ENCODE measurements around the gene HPS5. TPM values are rescaled to one million over a fixed set of nuclear protein-coding genes. Genes with fewer than 3 reads are reported as not detected.
A peak's percentile ranks its signal among the peaks of the same experiment; 100 is the strongest.

The HPS5 gene
- total and polyA plus RNA-seq, 2 of the 13 experiments (the other 11 are each of a cell fraction or from before 2014, with no cell fraction given): 6.6 to 25.5 TPM

DNA sequence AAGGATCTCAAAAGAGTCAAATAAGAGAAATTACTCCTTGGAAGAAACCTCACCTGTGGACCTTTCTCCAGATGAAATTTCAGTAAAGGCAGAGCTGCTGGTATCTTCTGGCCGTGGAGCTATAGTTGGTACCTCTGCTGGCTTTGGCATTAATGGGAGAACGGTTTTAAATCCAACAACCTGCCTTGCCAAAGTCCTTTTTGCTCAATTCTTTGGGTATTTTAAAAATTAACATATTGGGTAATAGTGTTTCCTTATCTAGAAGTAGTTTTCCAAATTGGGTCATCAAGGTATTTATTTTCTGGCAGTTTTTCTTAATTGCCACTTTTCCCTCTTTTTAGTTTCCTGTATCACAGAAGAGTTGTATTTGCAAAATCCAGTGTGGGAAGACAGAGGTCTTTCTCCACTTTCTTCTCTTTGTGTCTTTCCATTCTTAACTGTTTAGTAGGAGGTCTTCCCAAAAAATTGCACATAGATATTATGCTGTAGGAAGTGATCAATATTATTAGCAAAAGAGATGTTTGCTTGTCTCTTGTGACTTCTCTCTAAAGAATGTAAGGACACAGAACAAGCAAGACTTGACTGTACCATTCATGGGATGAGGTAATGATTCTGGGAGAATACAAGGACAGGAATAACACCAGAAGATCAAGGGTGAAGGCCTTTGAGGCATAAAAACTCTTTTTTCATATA, 85.1 kb downstream of the HPS5 start, which contains the start of gene SAA4 (continued):
- no peak for TF ChIP-seq ZNF773 (CRISPR knock-in tag; IDR thresholded peaks at IDR 0.05; ENCODE audit: borderline replicate concordance)
- TF ChIP-seq SALL1 (CRISPR knock-in tag; IDR thresholded peaks at IDR 0.05): peak; percentile 20; the same call in 1 of the 2 replicates
- TF ChIP-seq, protein P1, sequence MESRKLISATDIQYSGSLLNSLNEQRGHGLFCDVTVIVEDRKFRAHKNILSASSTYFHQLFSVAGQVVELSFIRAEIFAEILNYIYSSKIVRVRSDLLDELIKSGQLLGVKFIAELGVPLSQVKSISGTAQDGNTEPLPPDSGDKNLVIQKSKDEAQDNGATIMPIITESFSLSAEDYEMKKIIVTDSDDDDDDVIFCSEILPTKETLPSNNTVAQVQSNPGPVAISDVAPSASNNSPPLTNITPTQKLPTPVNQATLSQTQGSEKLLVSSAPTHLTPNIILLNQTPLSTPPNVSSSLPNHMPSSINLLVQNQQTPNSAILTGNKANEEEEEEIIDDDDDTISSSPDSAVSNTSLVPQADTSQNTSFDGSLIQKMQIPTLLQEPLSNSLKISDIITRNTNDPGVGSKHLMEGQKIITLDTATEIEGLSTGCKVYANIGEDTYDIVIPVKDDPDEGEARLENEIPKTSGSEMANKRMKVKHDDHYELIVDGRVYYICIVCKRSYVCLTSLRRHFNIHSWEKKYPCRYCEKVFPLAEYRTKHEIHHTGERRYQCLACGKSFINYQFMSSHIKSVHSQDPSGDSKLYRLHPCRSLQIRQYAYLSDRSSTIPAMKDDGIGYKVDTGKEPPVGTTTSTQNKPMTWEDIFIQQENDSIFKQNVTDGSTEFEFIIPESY (CRISPR knock-in tag; IDR thresholded peaks at IDR 0.05): no peak
- TF ChIP-seq SP2 (CRISPR knock-in tag; IDR thresholded peaks at IDR 0.05): no peak
- TF ChIP-seq ZNF34 (CRISPR knock-in tag; IDR thresholded peaks at IDR 0.05; ENCODE audit: borderline replicate concordance): no peak
- no peak for TF ChIP-seq ZSCAN29 (CRISPR knock-in tag; conservative IDR thresholded peaks at IDR 0.05)
- no peak for TF ChIP-seq TP53 (CRISPR knock-in tag; conservative IDR thresholded peaks at IDR 0.05)
- TF ChIP-seq, protein P2, sequence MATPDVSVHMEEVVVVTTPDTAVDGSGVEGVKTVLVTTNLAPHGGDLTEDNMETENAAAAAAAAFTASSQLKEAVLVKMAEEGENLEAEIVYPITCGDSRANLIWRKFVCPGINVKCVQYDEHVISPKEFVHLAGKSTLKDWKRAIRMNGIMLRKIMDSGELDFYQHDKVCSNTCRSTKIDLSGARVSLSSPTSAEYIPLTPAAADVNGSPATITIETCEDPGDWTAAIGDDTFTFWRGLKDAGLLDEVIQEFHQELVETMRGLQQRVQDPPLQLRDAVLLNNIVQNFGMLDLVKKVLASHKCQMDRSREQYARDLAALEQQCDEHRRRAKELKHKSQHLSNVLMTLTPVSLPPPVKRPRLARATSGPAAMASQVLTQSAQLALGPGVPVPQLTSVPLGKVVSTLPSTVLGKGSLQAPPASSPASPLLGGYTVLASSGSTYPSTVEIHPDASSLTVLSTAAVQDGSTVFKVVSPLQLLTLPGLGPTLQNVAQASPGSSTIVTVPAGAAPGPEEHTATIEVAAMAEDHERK (CRISPR knock-in tag; IDR thresholded peaks at IDR 0.05; ENCODE audit: low read depth): no peak
- no peak for TF ChIP-seq RFX5 (IDR thresholded peaks at IDR 0.05; ENCODE audit: low read depth, low read length)
- TF ChIP-seq, protein P3, sequence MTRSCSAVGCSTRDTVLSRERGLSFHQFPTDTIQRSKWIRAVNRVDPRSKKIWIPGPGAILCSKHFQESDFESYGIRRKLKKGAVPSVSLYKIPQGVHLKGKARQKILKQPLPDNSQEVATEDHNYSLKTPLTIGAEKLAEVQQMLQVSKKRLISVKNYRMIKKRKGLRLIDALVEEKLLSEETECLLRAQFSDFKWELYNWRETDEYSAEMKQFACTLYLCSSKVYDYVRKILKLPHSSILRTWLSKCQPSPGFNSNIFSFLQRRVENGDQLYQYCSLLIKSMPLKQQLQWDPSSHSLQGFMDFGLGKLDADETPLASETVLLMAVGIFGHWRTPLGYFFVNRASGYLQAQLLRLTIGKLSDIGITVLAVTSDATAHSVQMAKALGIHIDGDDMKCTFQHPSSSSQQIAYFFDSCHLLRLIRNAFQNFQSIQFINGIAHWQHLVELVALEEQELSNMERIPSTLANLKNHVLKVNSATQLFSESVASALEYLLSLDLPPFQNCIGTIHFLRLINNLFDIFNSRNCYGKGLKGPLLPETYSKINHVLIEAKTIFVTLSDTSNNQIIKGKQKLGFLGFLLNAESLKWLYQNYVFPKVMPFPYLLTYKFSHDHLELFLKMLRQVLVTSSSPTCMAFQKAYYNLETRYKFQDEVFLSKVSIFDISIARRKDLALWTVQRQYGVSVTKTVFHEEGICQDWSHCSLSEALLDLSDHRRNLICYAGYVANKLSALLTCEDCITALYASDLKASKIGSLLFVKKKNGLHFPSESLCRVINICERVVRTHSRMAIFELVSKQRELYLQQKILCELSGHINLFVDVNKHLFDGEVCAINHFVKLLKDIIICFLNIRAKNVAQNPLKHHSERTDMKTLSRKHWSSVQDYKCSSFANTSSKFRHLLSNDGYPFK (CRISPR knock-in tag; IDR thresholded peaks at IDR 0.05; ENCODE audit: borderline replicate concordance): no peak
- TF ChIP-seq, protein P4, sequence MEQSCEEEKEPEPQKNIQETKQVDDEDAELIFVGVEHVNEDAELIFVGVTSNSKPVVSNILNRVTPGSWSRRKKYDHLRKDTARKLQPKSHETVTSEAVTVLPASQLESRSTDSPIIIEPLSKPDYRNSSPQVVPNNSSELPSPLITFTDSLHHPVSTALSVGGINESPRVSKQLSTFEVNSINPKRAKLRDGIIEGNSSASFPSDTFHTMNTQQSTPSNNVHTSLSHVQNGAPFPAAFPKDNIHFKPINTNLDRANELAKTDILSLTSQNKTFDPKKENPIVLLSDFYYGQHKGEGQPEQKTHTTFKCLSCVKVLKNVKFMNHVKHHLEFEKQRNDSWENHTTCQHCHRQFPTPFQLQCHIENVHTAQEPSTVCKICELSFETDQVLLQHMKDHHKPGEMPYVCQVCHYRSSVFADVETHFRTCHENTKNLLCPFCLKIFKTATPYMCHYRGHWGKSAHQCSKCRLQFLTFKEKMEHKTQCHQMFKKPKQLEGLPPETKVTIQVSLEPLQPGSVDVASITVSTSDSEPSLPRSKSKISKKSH (CRISPR knock-in tag; IDR thresholded peaks at IDR 0.05; ENCODE audit: borderline replicate concordance): no peak
- TF ChIP-seq, protein P5, sequence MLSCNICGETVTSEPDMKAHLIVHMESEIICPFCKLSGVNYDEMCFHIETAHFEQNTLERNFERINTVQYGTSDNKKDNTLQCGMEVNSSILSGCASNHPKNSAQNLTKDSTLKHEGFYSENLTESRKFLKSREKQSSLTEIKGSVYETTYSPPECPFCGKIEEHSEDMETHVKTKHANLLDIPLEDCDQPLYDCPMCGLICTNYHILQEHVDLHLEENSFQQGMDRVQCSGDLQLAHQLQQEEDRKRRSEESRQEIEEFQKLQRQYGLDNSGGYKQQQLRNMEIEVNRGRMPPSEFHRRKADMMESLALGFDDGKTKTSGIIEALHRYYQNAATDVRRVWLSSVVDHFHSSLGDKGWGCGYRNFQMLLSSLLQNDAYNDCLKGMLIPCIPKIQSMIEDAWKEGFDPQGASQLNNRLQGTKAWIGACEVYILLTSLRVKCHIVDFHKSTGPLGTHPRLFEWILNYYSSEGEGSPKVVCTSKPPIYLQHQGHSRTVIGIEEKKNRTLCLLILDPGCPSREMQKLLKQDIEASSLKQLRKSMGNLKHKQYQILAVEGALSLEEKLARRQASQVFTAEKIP (CRISPR knock-in tag; IDR thresholded peaks at IDR 0.05; ENCODE audit: borderline replicate concordance): no peak
- no peak; the same call in 1 of the 2 replicates for TF ChIP-seq ISL2 (CRISPR knock-in tag; IDR thresholded peaks at IDR 0.05)
- TF ChIP-seq, protein P6, sequence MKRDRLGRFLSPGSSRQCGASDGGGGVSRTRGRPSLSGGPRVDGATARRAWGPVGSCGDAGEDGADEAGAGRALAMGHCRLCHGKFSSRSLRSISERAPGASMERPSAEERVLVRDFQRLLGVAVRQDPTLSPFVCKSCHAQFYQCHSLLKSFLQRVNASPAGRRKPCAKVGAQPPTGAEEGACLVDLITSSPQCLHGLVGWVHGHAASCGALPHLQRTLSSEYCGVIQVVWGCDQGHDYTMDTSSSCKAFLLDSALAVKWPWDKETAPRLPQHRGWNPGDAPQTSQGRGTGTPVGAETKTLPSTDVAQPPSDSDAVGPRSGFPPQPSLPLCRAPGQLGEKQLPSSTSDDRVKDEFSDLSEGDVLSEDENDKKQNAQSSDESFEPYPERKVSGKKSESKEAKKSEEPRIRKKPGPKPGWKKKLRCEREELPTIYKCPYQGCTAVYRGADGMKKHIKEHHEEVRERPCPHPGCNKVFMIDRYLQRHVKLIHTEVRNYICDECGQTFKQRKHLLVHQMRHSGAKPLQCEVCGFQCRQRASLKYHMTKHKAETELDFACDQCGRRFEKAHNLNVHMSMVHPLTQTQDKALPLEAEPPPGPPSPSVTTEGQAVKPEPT (CRISPR knock-in tag; IDR thresholded peaks at IDR 0.05; ENCODE audit: low read depth): no peak
- no peak for TF ChIP-seq ETV6 (CRISPR knock-in tag; conservative IDR thresholded peaks at IDR 0.05)
- TF ChIP-seq ZNF256 (CRISPR knock-in tag; conservative IDR thresholded peaks at IDR 0.05): no peak
